ENCODE data around the gene P2RX3. TPM values are rescaled to one million over a fixed set of nuclear protein-coding genes. Genes with fewer than 3 reads are reported as not detected.

The P2RX3 gene
- total and polyA plus RNA-seq, 2 experiments from 2014 or later, result 0.15 to 0.35 TPM

DNA sequence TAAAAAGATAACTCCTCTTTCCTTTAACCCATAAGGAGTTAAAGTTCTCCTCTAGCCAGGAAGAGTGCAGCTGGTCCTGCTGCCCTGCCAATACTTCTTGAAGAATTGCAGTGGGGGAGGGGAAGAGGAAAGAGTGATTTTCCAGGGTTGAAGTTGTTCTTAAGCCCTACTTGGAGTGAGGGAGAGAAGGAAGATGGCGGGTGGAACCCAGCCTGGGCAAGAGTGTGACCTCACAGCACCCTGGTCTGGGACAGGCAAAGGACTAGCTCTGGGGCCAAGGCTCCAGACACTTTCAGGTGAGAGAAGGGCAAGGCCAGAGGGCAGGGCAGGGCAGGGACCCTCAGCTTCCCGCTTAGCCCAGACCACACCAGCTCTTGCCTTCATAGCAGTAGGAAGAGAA, 20.0 kb upstream of the P2RX3 start:
- Histone ChIP-seq H2AFZ (no peak overlapping the region), H3K27ac (ENCODE audit: low read depth) (no peak overlapping the region), H3K79me2 (replicated peaks; ENCODE audit: insufficient read depth) (peaks cover 55% of the 10 kb centered on the region), H4K20me1 (replicated peaks; ENCODE audit: insufficient read depth) (peaks cover 22% of the 10 kb centered on the region), H3K4me1 (ENCODE audit: insufficient read depth) (peaks cover 29% of the 10 kb centered on the region), H3K4me3 (no peak overlapping the region), H3F3A (replicated peaks; ENCODE audit: low read depth) (peaks cover 8% of the 10 kb centered on the region; the same call in 1 of the 2 replicates), H3K4me2 (no peak overlapping the region), H3K9me2 (ENCODE audit: insufficient read depth) (no peaks in the 10 kb centered on the region), H3K27me3 (ENCODE audit: insufficient read depth) (no peaks in the 10 kb centered on the region), H3K36me3 (ENCODE audit: insufficient read depth) (peaks cover 29% of the 10 kb centered on the region)
- TF ChIP-seq ZNF114 (CRISPR knock-in tag; IDR thresholded peaks at IDR 0.05) (no peak), NANOG (IDR thresholded peaks at IDR 0.05; ENCODE audit: borderline replicate concordance) (no peak), ZNF331 (CRISPR knock-in tag; IDR thresholded peaks at IDR 0.05; ENCODE audit: low read depth) (no peak), CREB1 (CRISPR knock-in tag; IDR thresholded peaks at IDR 0.05; ENCODE audit: low read depth) (no peak)
- TF ChIP-seq, protein P1, sequence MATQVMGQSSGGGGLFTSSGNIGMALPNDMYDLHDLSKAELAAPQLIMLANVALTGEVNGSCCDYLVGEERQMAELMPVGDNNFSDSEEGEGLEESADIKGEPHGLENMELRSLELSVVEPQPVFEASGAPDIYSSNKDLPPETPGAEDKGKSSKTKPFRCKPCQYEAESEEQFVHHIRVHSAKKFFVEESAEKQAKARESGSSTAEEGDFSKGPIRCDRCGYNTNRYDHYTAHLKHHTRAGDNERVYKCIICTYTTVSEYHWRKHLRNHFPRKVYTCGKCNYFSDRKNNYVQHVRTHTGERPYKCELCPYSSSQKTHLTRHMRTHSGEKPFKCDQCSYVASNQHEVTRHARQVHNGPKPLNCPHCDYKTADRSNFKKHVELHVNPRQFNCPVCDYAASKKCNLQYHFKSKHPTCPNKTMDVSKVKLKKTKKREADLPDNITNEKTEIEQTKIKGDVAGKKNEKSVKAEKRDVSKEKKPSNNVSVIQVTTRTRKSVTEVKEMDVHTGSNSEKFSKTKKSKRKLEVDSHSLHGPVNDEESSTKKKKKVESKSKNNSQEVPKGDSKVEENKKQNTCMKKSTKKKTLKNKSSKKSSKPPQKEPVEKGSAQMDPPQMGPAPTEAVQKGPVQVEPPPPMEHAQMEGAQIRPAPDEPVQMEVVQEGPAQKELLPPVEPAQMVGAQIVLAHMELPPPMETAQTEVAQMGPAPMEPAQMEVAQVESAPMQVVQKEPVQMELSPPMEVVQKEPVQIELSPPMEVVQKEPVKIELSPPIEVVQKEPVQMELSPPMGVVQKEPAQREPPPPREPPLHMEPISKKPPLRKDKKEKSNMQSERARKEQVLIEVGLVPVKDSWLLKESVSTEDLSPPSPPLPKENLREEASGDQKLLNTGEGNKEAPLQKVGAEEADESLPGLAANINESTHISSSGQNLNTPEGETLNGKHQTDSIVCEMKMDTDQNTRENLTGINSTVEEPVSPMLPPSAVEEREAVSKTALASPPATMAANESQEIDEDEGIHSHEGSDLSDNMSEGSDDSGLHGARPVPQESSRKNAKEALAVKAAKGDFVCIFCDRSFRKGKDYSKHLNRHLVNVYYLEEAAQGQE (IDR thresholded peaks at IDR 0.05; ENCODE audit: unreplicated experiment), result no peak
- Mint-ChIP-seq H3K9me3 (peaks cover 3% of the 10 kb centered on the region; the same call in 1 of the 3 replicates), H3K4me3 (no peak overlapping the region), H3K4me1 (peaks cover 30% of the 10 kb centered on the region), H3K36me3 (ENCODE audit: low read depth) (peaks cover 32% of the 10 kb centered on the region), H3K27me3 (ENCODE audit: insufficient read depth, low read depth, poor library complexity) (peaks cover 5% of the 10 kb centered on the region), H3K27ac (no peak overlapping the region)
- DNase-seq (ENCODE audit: low spot score) (no peak), ATAC-seq (no peak)

DNA sequence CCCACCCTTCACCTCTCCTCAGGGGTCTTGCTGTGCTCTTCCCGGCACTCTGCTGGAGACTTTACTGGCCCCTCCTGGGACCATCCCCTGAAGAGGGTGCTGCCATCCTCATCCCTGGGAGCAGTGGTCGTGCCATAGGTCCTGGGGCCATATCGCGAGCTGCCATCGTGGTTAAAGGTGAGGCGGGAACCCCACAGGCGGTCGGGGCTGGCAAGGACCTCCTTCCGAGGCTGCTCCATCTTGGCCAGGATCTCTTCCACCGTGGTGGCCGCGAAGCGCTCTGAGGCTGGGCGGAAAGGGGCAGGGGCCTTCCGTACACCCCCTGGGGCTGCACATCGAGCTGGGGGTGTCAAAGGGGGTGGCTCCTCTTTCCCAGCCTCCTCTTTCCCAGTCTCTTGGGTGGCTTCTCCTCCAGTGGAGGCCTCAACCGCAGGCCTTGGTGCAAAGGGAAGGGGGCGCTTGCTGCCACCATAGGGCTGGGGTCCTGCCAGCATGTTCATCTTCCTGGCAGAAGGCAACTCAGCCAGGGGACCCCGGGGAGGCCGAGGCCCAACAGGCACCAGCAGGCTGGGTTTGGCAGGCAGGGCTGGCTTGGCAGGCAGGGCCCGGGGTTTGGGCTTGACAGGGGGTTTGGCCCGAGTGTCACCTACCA, 18.0 kb upstream of the P2RX3 start:
- no peak overlapping the region for H2AFZ ChIP-seq
- H3K27me3 ChIP-seq (ENCODE audit: insufficient read depth), result no peaks in the 10 kb centered on the region
- H3K9me2 ChIP-seq (ENCODE audit: insufficient read depth), result no peaks in the 10 kb centered on the region
- peaks cover 36% of the 10 kb centered on the region for H3K4me1 Mint-ChIP-seq
- peaks cover 63% of the 10 kb centered on the region for H3K79me2 ChIP-seq (replicated peaks; ENCODE audit: insufficient read depth)
- H3K4me1 ChIP-seq (ENCODE audit: insufficient read depth), result peaks cover 34% of the 10 kb centered on the region
- peaks cover 3% of the 10 kb centered on the region; the same call in 1 of the 2 replicates for H3F3A ChIP-seq (replicated peaks; ENCODE audit: low read depth)
- H3K27ac ChIP-seq (ENCODE audit: low read depth), result no peak overlapping the region
- H3K9me3 Mint-ChIP-seq, result peaks cover 3% of the 10 kb centered on the region; the same call in 1 of the 3 replicates
- no peak overlapping the region for H3K4me3 ChIP-seq
- H3K4me3 Mint-ChIP-seq, result no peak overlapping the region
- no peak for ATAC-seq
- peaks cover 34% of the 10 kb centered on the region for H3K36me3 Mint-ChIP-seq (ENCODE audit: low read depth)
- H3K4me2 ChIP-seq, result no peak overlapping the region
- H3K27ac Mint-ChIP-seq, result no peak overlapping the region
- H4K20me1 ChIP-seq (replicated peaks; ENCODE audit: insufficient read depth), result peaks cover 25% of the 10 kb centered on the region
- DNase-seq (ENCODE audit: low spot score), result no peak
- peaks cover 10% of the 10 kb centered on the region for H3K27me3 Mint-ChIP-seq (ENCODE audit: insufficient read depth, low read depth, poor library complexity)
- peaks cover 29% of the 10 kb centered on the region for H3K36me3 ChIP-seq (ENCODE audit: insufficient read depth)
- TF ChIP-seq, protein P2, sequence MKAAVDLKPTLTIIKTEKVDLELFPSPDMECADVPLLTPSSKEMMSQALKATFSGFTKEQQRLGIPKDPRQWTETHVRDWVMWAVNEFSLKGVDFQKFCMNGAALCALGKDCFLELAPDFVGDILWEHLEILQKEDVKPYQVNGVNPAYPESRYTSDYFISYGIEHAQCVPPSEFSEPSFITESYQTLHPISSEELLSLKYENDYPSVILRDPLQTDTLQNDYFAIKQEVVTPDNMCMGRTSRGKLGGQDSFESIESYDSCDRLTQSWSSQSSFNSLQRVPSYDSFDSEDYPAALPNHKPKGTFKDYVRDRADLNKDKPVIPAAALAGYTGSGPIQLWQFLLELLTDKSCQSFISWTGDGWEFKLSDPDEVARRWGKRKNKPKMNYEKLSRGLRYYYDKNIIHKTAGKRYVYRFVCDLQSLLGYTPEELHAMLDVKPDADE (IDR thresholded peaks at IDR 0.05), result no peak
- no peak for TF ChIP-seq EZH2phosphoT487 (IDR thresholded peaks at IDR 0.05; ENCODE audit: unreplicated experiment)
- no peak for TF ChIP-seq ZNF331 (CRISPR knock-in tag; IDR thresholded peaks at IDR 0.05; ENCODE audit: low read depth)
- no peak for TF ChIP-seq CREB1 (CRISPR knock-in tag; IDR thresholded peaks at IDR 0.05; ENCODE audit: low read depth)
- TF ChIP-seq, protein P3, sequence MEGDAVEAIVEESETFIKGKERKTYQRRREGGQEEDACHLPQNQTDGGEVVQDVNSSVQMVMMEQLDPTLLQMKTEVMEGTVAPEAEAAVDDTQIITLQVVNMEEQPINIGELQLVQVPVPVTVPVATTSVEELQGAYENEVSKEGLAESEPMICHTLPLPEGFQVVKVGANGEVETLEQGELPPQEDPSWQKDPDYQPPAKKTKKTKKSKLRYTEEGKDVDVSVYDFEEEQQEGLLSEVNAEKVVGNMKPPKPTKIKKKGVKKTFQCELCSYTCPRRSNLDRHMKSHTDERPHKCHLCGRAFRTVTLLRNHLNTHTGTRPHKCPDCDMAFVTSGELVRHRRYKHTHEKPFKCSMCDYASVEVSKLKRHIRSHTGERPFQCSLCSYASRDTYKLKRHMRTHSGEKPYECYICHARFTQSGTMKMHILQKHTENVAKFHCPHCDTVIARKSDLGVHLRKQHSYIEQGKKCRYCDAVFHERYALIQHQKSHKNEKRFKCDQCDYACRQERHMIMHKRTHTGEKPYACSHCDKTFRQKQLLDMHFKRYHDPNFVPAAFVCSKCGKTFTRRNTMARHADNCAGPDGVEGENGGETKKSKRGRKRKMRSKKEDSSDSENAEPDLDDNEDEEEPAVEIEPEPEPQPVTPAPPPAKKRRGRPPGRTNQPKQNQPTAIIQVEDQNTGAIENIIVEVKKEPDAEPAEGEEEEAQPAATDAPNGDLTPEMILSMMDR (conservative IDR thresholded peaks at IDR 0.05; ENCODE audit: low read depth in 2 of 2), result no peak
- no peak for TF ChIP-seq EZH2 (IDR thresholded peaks at IDR 0.05; ENCODE audit: low read depth, unreplicated experiment)
- TF ChIP-seq STAT1 (IDR thresholded peaks at IDR 0.05; ENCODE audit: unreplicated experiment), result no peak
- TF ChIP-seq JUNB (IDR thresholded peaks at IDR 0.05; ENCODE audit: unreplicated experiment), result no peak
- TF ChIP-seq NANOG (IDR thresholded peaks at IDR 0.05; ENCODE audit: borderline replicate concordance), result no peak
- no peak for TF ChIP-seq ZNF114 (CRISPR knock-in tag; IDR thresholded peaks at IDR 0.05)
